H9 (cell line): ENCODE results near the gene IFNA6. TPM values are rescaled to one million over a fixed set of nuclear protein-coding genes. Genes with fewer than 3 reads are reported as not detected.

Experiments
- DNase-seq: peaks from one replicate; pipeline ENCODE4 v3.0.0-alpha.2; 2017
- H2AFZ ChIP-seq: one replicate; pipeline ENCODE4 v1.6.1; 2013; ENCODE audit warnings: mild to moderate bottlenecking, low read length, control low read depth, moderate library complexity
- H2AK5ac ChIP-seq: 2 replicates; pipeline ENCODE4 v1.6.1; 2013; ENCODE audit warnings: low read length, control low read depth, mixed read lengths; ENCODE audit not compliant: insufficient read length
- H2BK120ac ChIP-seq: one replicate; pipeline ENCODE4 v1.6.1; 2013; ENCODE audit warnings: low read depth, mild to moderate bottlenecking, low read length, control low read depth, inconsistent platforms; ENCODE audit not compliant: poor library complexity, severe bottlenecking
- H2BK12ac ChIP-seq: 2 replicates; pipeline ENCODE4 v1.6.1; 2013; ENCODE audit warnings: low read length, control low read depth, mixed read lengths, low read depth; ENCODE audit not compliant: insufficient read length
- H2BK15ac ChIP-seq: 2 replicates; pipeline ENCODE4 v1.6.1; 2013; ENCODE audit warnings: low read depth, low read length, control low read depth
- H2BK20ac ChIP-seq: one replicate; pipeline ENCODE4 v1.6.1; 2013; ENCODE audit warnings: low read depth, mild to moderate bottlenecking, low read length, control low read depth, inconsistent platforms; ENCODE audit not compliant: poor library complexity, severe bottlenecking
- H2BK5ac ChIP-seq: 2 replicates; pipeline ENCODE4 v1.6.1; 2013; ENCODE audit warnings: low read length, control low read depth, mixed read lengths; ENCODE audit not compliant: insufficient read length
- H3K14ac ChIP-seq: 2 replicates; pipeline ENCODE4 v1.6.1; 2013; ENCODE audit warnings: low read length, control low read depth; ENCODE audit not compliant: insufficient read depth
- H3K18ac ChIP-seq: 2 replicates; pipeline ENCODE4 v1.6.1; 2013; ENCODE audit warnings: low read depth, mild to moderate bottlenecking, mixed read lengths, low read length, control low read depth; ENCODE audit not compliant: insufficient read length
- H3K23ac ChIP-seq: 2 replicates; pipeline ENCODE4 v1.6.1; 2013; ENCODE audit warnings: low read length, control low read depth, mixed read lengths, low read depth; ENCODE audit not compliant: insufficient read length
- H3K23me2 ChIP-seq: 2 replicates; pipeline ENCODE4 v1.6.1; 2013; ENCODE audit warnings: low read depth, mild to moderate bottlenecking, mixed read lengths, low read length, control low read depth; ENCODE audit not compliant: insufficient read length, poor library complexity, severe bottlenecking
- H3K27ac ChIP-seq: 2 replicates; pipeline ENCODE4 v1.5.1; 2013; ENCODE audit warnings: low read length, control low read depth, mixed read lengths, low read depth; ENCODE audit not compliant: insufficient read length
- H3K27me3 ChIP-seq: 2 replicates; pipeline ENCODE4 v1.6.1; 2013; ENCODE audit warnings: low read length, control low read depth, inconsistent platforms; ENCODE audit not compliant: insufficient read depth
- H3K4ac ChIP-seq: 2 replicates; pipeline ENCODE4 v1.6.1; 2013; ENCODE audit warnings: low read depth, mild to moderate bottlenecking, control low read depth, inconsistent platforms, low read length, moderate library complexity
- H3K4me1 ChIP-seq: 2 replicates; pipeline ENCODE4 v1.6.1; 2013; ENCODE audit warnings: low read length, control low read depth, inconsistent platforms; ENCODE audit not compliant: insufficient read depth
- H3K4me2 ChIP-seq: 2 replicates; pipeline ENCODE4 v1.6.1; 2013; ENCODE audit warnings: low read length, control low read depth, mixed read lengths; ENCODE audit not compliant: insufficient read length, insufficient read depth
- H3K56ac ChIP-seq: 2 replicates; pipeline ENCODE4 v1.6.1; 2013; ENCODE audit warnings: low read depth, mild to moderate bottlenecking, mixed read lengths, low read length, control low read depth; ENCODE audit not compliant: insufficient read length
- H3K79me1 ChIP-seq: 2 replicates; pipeline ENCODE4 v1.6.1; 2013; ENCODE audit warnings: low read depth, mild to moderate bottlenecking, moderate library complexity, low read length, control low read depth, inconsistent platforms; ENCODE audit not compliant: insufficient read depth, poor library complexity, severe bottlenecking
- H3K79me2 ChIP-seq: 2 replicates; pipeline ENCODE4 v1.6.1; 2013; ENCODE audit warnings: low read length, control low read depth, inconsistent platforms; ENCODE audit not compliant: insufficient read depth
- H3K9ac ChIP-seq: 2 replicates; pipeline ENCODE4 v1.6.1; 2013; ENCODE audit warnings: low read length, control low read depth, mixed read lengths; ENCODE audit not compliant: insufficient read length; ENCODE audit errors: extremely low read depth
- H3K9me3 ChIP-seq: one replicate; pipeline ENCODE4 v1.6.1; 2013; ENCODE audit warnings: low read depth, low read length, inconsistent platforms; ENCODE audit not compliant: control insufficient read depth
- H3T11ph ChIP-seq: one replicate; pipeline ENCODE4 v1.6.1; 2013; ENCODE audit warnings: mild to moderate bottlenecking, low read length, control low read depth, inconsistent platforms
- H4K20me1 ChIP-seq: one replicate; pipeline ENCODE4 v1.6.1; 2013; ENCODE audit not compliant: control insufficient read depth, insufficient read length, insufficient read depth
- H4K5ac ChIP-seq: 2 replicates; pipeline ENCODE4 v1.6.1; 2013; ENCODE audit warnings: low read depth, mild to moderate bottlenecking, mixed read lengths, low read length, control low read depth; ENCODE audit not compliant: insufficient read length
- H4K8ac ChIP-seq: replicated peaks from 2 replicates; pipeline ENCODE4 v1.6.1; 2013; ENCODE audit warnings: low read length, control low read depth, mixed read lengths, low read depth; ENCODE audit not compliant: insufficient read length
- H4K91ac ChIP-seq: 2 replicates; pipeline ENCODE4 v1.6.1; 2013; ENCODE audit warnings: low read depth, mild to moderate bottlenecking, moderate library complexity, mixed read lengths, low read length, control low read depth; ENCODE audit not compliant: insufficient read length
- H3K27ac Mint-ChIP-seq, 3 experiments: 2 replicates in 2 of 3; 3 replicates in 1 of 3; pipeline ENCODE4 v1.8.0; 2020 to 2021; ENCODE audit warnings: mixed read lengths in 3 of 3, mild to moderate bottlenecking in 1 of 3, moderate library complexity in 1 of 3
- H3K27me3 Mint-ChIP-seq: 2 replicates; pipeline ENCODE4 v1.8.0; 2021; ENCODE audit warnings: low read depth, mild to moderate bottlenecking, moderate library complexity, mixed read lengths
- H3K36me3 Mint-ChIP-seq, 3 experiments: 2 replicates in 2 of 3; 3 replicates in 1 of 3; pipeline ENCODE4 v1.8.0; 2020 to 2021; ENCODE audit warnings: low read depth in 3 of 3, mixed read lengths in 3 of 3; ENCODE audit not compliant: insufficient read depth in 1 of 3
- H3K4me1 Mint-ChIP-seq, 2 experiments: 2 replicates each; pipeline ENCODE4 v1.8.0; 2020; ENCODE audit warnings: mixed read lengths in 2 of 2
- H3K4me3 Mint-ChIP-seq, 2 experiments: 2 replicates in 1 of 2; 3 replicates in 1 of 2; pipeline ENCODE4 v1.8.0; 2020 to 2021; ENCODE audit warnings: mild to moderate bottlenecking in 2 of 2, mixed read lengths in 2 of 2, moderate library complexity in 1 of 2
- H3K9me3 Mint-ChIP-seq, 2 experiments: 2 replicates in 1 of 2; 3 replicates in 1 of 2; pipeline ENCODE4 v1.8.0; 2020; ENCODE audit warnings: mild to moderate bottlenecking in 2 of 2, mixed read lengths in 2 of 2, moderate library complexity in 1 of 2
- WGBS: extraction: QIAGEN DNeasy Blood & Tissue Kit; methylation state at CpG from one replicate; pipeline ENCODE4 v1.1.7; 2013; ENCODE audit warnings: missing lambda C conversion rate, low lambda C conversion rate, mixed read lengths; ENCODE audit not compliant: insufficient read length; ENCODE audit errors: extremely low coverage; 5-methylcytosine and 5-hydroxymethylcytosine counted together
- total RNA-seq: library from RNA; stranded (reverse); gene quantifications from 2 replicates; pipeline ENCODE4 v1.2.1, GENCODE V29; 2021
- TF ChIP-seq, protein P1 (sequence below): fragments of 200-600 bp; sonication (generic); conservative IDR thresholded peaks from 3 replicates; pipeline ENCODE4 v1.8.0; 2021; ENCODE audit warnings: antibody characterized with exemption, mild to moderate bottlenecking

Gene IFNA6
- total RNA-seq, 1 experiment from 2014 or later = not detected

DNA sequence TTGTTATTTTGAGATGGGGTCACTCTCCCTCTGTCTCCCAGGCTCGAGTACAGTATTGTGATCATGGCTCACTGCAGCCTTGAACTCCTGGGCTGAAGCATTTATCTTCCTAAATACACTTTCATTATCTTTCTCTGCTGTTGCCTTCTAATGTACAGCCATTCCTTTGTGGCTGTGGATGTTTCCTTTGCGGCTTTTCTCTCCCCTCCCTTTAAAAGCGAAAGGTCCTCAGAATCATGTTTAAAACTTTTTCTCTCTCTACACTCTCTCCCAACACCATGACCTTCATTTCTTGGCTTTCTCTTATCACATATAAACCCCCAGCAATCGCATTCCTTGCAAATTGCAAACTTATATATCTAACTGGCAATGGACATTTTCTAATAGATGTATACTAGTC, 32.9 kb upstream of the IFNA6 start:
- Histone ChIP-seq H3K27me3 (no peaks in the 10 kb centered on the region), H2BK12ac (no peak overlapping the region), H3K4me2 (no peak overlapping the region), H3K4me1 (no peaks in the 10 kb centered on the region), H3K14ac (no peak overlapping the region), H4K5ac (no peak overlapping the region), H4K91ac (no peak overlapping the region), H3K79me2 (no peaks in the 10 kb centered on the region), H3K23ac (no peak overlapping the region), H2BK5ac (no peak overlapping the region), H2BK15ac (no peak overlapping the region), H4K20me1 (no peaks in the 10 kb centered on the region), H3K9me3 (no peaks in the 10 kb centered on the region), H2BK20ac (no peak overlapping the region), H3K18ac (no peak overlapping the region), H3K79me1 (no peaks in the 10 kb centered on the region), H2AK5ac (no peak overlapping the region), H3K4ac (no peak overlapping the region), H3K23me2 (no peaks in the 10 kb centered on the region), H3K9ac (no peak overlapping the region), H2AFZ (no peak overlapping the region), H3K56ac (no peak overlapping the region), H4K8ac (no peak overlapping the region), H3T11ph (no peak overlapping the region), H2BK120ac (no peak overlapping the region), H3K27ac (no peak overlapping the region)
- WGBS = no CpG with 5 or more reads among the region's 4 CpGs
- Mint-ChIP-seq H3K9me3 (no peaks in the 10 kb centered on the region; a peak in 1 of 5 replicates), H3K4me3 (no peak overlapping the region), H3K27ac (peak overlapping the region in 1 of 3 experiments; percentile 4; a peak in 1 of 7 replicates), H3K4me1 (peaks cover 9 to 13% of the 10 kb centered on the region in 2 experiments), H3K27me3 (peaks cover 11% of the 10 kb centered on the region), H3K36me3 (no peaks in the 10 kb centered on the region)
- no peak for DNase-seq
- TF ChIP-seq, protein P1, sequence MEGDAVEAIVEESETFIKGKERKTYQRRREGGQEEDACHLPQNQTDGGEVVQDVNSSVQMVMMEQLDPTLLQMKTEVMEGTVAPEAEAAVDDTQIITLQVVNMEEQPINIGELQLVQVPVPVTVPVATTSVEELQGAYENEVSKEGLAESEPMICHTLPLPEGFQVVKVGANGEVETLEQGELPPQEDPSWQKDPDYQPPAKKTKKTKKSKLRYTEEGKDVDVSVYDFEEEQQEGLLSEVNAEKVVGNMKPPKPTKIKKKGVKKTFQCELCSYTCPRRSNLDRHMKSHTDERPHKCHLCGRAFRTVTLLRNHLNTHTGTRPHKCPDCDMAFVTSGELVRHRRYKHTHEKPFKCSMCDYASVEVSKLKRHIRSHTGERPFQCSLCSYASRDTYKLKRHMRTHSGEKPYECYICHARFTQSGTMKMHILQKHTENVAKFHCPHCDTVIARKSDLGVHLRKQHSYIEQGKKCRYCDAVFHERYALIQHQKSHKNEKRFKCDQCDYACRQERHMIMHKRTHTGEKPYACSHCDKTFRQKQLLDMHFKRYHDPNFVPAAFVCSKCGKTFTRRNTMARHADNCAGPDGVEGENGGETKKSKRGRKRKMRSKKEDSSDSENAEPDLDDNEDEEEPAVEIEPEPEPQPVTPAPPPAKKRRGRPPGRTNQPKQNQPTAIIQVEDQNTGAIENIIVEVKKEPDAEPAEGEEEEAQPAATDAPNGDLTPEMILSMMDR = no peak
